Neural progenitor cell (in vitro differentiated cells): ENCODE data around the gene PPP1CA.

Source experiments
- CTCF ChIP-seq: fragments of 200-600 bp; sonication (generic); IDR thresholded peaks from 2 replicates; pipeline ENCODE4 v1.5.1; 2017; ENCODE audit warnings: antibody characterized with exemption, mild to moderate bottlenecking
- EZH2 ChIP-seq: fragments of 200-600 bp; sonication (generic); IDR thresholded peaks from 2 replicates; pipeline ENCODE4 v1.6.1; 2017; ENCODE audit warnings: antibody characterized with exemption, mild to moderate bottlenecking, moderate library complexity
- EZH2phosphoT487 ChIP-seq: fragments of 200-600 bp; sonication (generic); IDR thresholded peaks from 2 replicates; pipeline ENCODE4 v1.6.1; 2017; ENCODE audit warnings: antibody characterized with exemption

- TF ChIP-seq CTCF (no peak), EZH2phosphoT487 (no peak), EZH2 (no peak)
These were observed 4.1 kb downstream of the PPP1CA start for GRCh38 chr11:67397536-67397935.
